DMS153 treated with DMSO at 0.1 percent for 48 hours (cell line): ENCODE measurements around the gene INTS6L.
"Not testable (repeated sequence)": the region's sequence is repeated elsewhere in the genome, so short reads cannot be mapped to it uniquely, and the experiment has no call there.

Experiments used
- DNase-seq: peaks from one replicate; lab custom pipeline; 2025; ENCODE audit not compliant: unreplicated experiment; lab: John Stamatoyannopoulos, UW

The INTS6L gene

DNA sequence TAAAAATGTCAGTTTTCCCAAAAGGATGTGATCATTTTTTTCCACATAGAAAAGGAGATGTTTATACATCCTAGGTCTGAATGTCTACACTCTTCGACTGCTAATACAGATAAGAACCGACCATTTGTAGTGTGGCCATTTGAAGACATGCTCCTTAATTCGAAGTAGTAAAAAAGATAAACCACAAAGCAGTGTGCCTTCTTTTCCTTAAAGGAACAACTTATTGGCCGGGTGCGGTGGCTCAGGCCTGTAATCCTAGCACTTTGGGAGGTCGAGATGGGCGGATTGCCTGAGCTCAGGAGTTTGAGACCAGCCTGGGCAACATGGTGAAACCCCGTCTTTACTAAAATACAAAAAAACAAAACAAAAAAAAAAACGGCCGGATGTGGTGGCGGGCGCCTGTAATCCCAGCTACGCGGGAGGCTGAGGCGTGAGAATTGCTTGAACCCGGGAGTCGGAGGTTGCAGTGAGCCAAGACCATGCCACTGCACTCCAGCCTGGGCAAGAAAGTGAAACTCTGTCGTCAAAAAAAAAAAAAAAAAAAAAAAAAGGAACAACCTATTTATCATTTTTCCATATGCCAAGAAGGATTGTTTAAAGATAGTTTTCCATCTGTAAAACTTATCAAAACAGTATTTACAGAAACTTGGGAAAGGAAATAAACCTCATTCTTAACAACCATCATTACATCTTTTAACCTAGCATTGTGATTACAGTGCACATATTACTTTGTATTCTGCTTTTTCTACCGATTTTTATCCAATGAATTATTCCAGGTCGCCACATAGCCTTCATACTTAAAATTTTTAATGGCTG lies 2.6 kb downstream of the INTS6L start:
- no peak for DNase-seq

- no peak for DNase-seq
These were observed 7.8 kb downstream of the INTS6L start for GRCh38 chrX:135528254-135528653.

GRCh38 chrX:135528756-135529155 lies 8.3 kb downstream of the INTS6L start:
- DNase-seq, result no peak

GRCh38 chrX:135530097-135530496 lies 9.6 kb downstream of the INTS6L start:
- no peak for DNase-seq

DNA sequence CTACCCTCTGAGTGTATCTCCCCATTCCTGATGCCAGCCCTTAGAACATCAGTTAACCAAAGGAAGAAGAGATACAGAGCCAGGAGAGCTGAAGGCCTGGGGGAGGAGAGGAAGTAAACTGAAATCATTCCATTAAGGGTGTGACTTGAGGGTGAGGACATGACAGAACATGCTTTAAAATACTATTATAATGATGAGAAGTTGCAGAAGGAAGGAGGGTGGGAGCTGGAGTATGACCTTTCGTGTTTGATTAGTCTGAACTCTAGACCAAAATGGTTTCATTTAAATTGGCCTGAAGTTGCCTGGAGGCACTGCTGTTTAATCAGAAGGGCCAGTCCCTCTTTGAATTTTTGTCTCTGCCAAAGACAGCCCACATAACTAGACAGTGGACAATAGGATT lies 11.4 kb downstream of the INTS6L start:
- DNase-seq, result no peak

DNA sequence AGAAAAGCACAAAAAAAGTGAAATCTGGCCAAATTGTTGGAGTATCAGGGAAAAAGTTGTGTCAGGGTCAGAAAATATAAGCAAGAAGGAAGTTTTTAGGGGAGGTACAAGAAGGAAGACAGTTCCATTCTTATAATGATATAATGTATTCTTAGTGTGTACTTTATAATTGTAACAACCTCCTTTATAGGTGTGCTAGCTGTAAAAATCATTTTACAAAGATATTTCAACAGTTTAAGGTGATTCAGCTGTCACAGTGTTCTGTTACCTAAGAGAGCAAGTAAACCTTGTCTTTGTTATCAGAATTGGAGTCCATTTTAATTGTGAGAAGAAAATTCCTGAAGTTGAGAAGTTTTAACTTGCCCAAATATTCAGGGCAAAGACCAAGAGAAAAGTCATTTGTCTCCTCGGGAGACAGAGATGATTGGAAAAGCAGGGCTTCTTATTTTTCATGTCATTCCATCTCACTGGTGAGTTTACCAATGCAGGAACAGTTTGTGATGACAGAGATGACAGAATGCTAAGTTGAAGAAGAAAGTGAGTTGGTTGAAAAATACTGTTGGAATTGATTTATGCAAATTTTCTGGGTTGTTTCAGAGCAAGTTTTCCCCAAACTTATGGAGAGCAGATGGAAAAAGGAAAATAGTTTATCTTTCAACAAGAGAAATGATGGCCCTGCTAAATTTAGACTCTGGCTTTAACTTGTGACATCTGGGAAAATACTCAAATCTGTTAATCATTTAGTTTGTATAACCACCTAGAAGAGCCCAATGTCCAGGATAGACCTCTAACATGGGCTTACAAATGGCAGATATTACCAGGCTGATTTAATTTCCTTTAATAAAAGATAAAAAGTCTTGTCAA lies 14.8 kb downstream of the INTS6L start:
- DNase-seq, result no peak

- no peak for DNase-seq
These were observed 16.4 kb downstream of the INTS6L start for GRCh38 chrX:135536877-135537276.

- DNase-seq, result no peak
These were observed 20.9 kb downstream of the INTS6L start for GRCh38 chrX:135541351-135541750.

GRCh38 chrX:135543172-135543571 lies 22.7 kb downstream of the INTS6L start:
- DNase-seq, result no peak

DNA sequence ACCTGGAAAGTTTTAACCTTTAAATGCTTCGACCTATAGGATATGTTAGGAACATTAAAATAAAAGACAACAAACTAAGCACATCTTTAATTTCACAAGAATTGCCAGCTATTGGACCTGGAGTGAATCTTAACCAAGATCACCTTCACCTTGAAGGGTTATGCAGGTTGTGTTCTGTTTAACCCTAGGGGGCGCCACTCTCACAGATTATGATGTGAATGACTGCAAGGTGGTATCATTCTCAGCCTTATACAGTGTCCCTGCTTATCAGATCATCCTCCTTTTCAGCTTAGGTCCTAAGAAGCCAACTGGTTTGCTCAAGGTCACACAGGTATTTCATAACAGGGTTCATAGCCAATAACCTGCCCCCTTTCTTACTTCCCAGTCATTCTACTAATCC lies 23.5 kb downstream of the INTS6L start:
- no peak for DNase-seq

DNA sequence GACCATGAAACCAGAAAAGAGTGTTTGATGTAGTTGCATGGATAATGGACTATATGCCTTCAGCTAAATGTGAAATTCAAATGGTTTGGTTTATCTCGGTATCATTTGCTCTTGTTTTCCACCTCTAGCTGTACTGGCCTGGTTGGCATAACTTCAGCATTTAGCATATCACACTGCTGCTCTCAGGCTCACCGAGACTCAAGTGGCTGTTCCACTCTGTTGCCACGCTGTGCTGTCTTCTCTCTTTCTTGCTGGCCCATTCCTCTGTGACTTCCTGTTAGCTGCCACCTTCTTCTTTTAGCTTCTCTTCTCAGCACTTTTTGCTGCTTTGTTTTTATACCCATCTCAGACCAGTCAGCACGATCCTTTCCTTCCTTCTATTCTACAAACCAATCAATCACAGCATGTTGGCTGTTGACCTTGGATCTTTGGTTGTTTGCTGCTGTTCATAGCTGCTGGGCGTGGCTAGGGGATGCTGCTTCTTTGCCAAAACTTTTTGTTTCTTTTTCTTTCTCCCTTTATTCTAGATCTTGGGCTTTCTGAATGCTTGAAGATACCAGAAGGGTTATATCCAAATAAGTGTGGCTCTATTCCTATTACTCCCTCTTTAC lies 24.0 kb downstream of the INTS6L start:
- DNase-seq, result no peak

GRCh38 chrX:135547767-135548166 lies 27.3 kb downstream of the INTS6L start:
- no peak for DNase-seq

DNA sequence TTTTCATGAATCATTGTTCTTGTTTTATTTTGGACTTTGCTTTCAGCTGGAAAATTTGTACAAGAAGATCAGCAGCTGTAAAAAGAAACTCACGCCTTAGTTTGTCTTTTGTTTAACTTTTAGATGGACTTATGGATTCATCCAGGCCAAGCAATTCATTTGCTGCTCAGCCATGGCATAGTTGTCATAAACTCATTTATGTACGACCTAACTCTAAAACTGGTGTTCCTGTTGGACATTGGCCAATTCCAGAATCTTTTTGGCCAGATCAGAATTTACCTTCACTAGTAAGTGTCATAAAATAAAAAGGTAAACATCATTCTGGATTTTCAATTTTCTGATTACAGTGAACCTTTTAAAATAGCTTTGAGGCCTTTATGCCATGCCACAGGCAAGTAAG lies 29.1 kb downstream of the INTS6L start:
- no peak for DNase-seq

DNA sequence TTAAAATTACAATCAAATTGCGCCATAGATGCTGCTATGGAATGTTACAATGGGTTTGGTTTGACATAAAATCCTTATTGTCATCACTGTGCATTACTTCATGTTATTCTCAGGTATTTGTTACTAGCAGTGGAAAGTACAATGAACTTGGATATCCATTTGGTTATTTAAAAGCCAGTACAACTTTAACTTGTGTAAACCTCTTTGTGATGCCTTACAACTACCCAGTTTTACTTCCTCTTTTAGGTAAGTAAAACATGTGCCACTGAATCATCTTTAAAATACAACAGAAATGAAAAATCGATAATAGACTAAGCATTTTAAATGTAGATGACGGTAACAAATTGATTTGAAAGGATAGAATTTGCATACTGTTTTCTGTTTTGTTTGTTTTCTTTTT lies 35.6 kb downstream of the INTS6L start:
- no peak for DNase-seq

DNA sequence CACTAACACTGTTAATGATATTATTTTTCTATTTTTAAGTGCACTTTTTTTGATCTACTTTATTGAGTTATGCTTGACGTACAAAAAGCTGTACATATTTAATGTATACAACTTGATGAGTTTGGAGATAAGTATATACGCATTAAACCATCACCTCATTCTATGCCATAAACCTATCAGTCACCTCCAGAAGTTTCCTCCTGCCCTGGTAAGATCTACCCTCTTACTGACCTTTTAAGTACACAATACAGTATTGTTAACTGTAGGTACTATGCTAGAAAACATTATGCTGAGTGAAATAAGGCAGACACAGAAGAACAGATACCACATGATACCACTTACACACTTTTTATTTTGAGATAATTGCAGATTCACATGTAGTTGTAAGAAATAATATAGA lies 36.9 kb downstream of the INTS6L start:
- DNase-seq, result no peak

- no peak for DNase-seq
These were observed 52.0 kb downstream of the INTS6L start for GRCh38 chrX:135572436-135572835.

GRCh38 chrX:135581496-135581895 lies 61.0 kb downstream of the INTS6L start:
- no peak for DNase-seq

GRCh38 chrX:135585153-135585552 lies 64.7 kb downstream of the INTS6L start:
- no peak for DNase-seq

- DNase-seq, result no peak
These were observed 71.4 kb downstream of the INTS6L start for GRCh38 chrX:135591871-135592270.

GRCh38 chrX:135594049-135594448 lies 73.6 kb downstream of the INTS6L start:
- not testable (repeated sequence) for DNase-seq

GRCh38 chrX:135594453-135594852 lies 74.0 kb downstream of the INTS6L start:
- not testable (repeated sequence) for DNase-seq

- DNase-seq, result no peak
These were observed 75.1 kb downstream of the INTS6L start for GRCh38 chrX:135595543-135595942.
